ENCODE measurements around the gene HDAC9. TPM values are rescaled to one million over a fixed set of nuclear protein-coding genes. Genes with fewer than 3 reads are reported as not detected.

Gene HDAC9
- total RNA-seq (2021) (28.3 and 31.9 TPM in 2 replicates), Bru-seq, nascent RNA (percentile 60 among the genes with signal in this experiment), BruChase-seq, experiment 1, labeled RNA remaining after a 2-hour chase (percentile 50 among the genes with signal in this experiment), BruChase-seq, experiment 2, labeled RNA remaining after a 6-hour chase (percentile 43 among the genes with signal in this experiment)
- long read RNA-seq, full-length matches to known transcripts: 10 of 52 reads
- long read RNA-seq, partial matches to known transcripts: 8 of 52 reads
- long read RNA-seq, other reads (novel, unspliced or antisense): 34 of 52 reads

DNA sequence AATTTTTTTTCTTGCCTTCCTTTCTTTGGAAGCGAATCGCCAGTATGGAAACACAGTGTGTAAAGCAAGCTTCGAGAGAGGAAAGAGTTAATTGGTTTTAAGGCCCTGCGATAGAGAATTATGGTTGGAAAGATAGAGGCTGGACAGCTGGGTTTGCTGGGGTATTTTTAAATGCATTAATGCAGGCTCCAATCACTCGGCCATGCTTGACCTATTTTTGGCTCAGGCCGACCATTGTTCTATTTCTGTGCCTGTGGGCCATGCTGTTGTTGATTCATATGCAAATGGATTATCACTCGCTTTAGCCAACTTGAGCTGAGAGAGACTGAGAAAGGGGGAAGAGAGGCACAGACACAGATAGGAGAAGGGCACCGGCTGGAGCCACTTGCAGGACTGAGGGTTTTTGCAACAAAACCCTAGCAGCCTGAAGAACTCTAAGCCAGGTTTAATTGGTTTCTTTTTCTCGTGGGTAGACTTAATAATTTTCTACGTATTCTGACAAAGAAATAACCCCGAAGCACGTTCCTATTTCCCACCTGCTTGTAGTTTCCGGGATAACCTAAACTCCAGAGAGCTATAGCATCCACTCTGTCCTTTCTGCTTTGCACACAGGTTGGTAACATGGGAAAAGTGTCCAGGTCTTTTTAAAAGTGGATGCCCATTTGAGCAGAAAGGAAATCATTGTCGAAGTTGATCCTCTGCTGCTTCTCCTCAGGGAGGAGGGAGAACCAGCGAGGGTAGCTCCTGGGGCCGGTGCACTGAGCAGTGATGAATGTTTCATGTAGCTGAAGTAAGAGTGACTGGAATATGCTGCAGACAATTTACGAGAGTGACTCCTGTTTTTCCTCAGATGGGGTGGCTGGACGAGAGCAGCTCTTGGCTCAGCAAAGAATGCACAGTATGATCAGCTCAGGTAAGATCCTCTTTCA lies at the start of gene HDAC9:
HDAC9 (plus strand) TSS at position 338 of the 929 bp plus-strand sequence; CDS start at position 892, 554 bp downstream.
- Histone ChIP-seq H3K4me3 (ENCODE audit: low read depth, low read length, poor library complexity, severe bottlenecking) (peak within 1 kb of the TSS; percentile 48), H3K9me3 (ENCODE audit: low read depth, low read length, poor library complexity, severe bottlenecking) (no peaks in the 10 kb centered on the region), H3K27ac (ENCODE audit: low read depth, low read length, poor library complexity, severe bottlenecking) (peak within 1 kb of the TSS; percentile 63), H3K36me3 (ENCODE audit: insufficient read depth, low read length, poor library complexity, severe bottlenecking) (no peaks in the 10 kb centered on the region), H3K27me3 (replicated peaks; ENCODE audit: insufficient read depth, low read depth, low read length, poor library complexity) (no peaks in the 10 kb centered on the region), H3K4me1 (ENCODE audit: insufficient read depth, low read length, poor library complexity, severe bottlenecking) (peaks cover 24% of the 10 kb centered on the region)
- TF ChIP-seq, protein P1, sequence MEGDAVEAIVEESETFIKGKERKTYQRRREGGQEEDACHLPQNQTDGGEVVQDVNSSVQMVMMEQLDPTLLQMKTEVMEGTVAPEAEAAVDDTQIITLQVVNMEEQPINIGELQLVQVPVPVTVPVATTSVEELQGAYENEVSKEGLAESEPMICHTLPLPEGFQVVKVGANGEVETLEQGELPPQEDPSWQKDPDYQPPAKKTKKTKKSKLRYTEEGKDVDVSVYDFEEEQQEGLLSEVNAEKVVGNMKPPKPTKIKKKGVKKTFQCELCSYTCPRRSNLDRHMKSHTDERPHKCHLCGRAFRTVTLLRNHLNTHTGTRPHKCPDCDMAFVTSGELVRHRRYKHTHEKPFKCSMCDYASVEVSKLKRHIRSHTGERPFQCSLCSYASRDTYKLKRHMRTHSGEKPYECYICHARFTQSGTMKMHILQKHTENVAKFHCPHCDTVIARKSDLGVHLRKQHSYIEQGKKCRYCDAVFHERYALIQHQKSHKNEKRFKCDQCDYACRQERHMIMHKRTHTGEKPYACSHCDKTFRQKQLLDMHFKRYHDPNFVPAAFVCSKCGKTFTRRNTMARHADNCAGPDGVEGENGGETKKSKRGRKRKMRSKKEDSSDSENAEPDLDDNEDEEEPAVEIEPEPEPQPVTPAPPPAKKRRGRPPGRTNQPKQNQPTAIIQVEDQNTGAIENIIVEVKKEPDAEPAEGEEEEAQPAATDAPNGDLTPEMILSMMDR (conservative IDR thresholded peaks at IDR 0.05; ENCODE audit: low read depth, low read length): no peak
- no peak for TF ChIP-seq EZH2 (IDR thresholded peaks at IDR 0.05; ENCODE audit: borderline replicate concordance, low read depth, low read length, poor library complexity, severe bottlenecking)
- intact Hi-C loops (cut with micrococcal nuclease; ENCODE audit: unreplicated experiment): loop anchor here (2.0 to 5.0 kb wide), 2 partner anchors 67 to 138 kb away; no protein-coding TSS in a partner anchor
- POLR2A ChIA-PET (ENCODE audit: low non-redundant PET): no interaction called here
- CTCF ChIA-PET: interaction anchor here (1.0 kb wide), 1 partner anchor 75 kb away, joined by 3 read pairs; no protein-coding TSS in a partner anchor
- no TSS peak for BruUV-seq (replicated peaks)
- DNase-seq (ENCODE audit: low spot score): peak; percentile 75

DNA sequence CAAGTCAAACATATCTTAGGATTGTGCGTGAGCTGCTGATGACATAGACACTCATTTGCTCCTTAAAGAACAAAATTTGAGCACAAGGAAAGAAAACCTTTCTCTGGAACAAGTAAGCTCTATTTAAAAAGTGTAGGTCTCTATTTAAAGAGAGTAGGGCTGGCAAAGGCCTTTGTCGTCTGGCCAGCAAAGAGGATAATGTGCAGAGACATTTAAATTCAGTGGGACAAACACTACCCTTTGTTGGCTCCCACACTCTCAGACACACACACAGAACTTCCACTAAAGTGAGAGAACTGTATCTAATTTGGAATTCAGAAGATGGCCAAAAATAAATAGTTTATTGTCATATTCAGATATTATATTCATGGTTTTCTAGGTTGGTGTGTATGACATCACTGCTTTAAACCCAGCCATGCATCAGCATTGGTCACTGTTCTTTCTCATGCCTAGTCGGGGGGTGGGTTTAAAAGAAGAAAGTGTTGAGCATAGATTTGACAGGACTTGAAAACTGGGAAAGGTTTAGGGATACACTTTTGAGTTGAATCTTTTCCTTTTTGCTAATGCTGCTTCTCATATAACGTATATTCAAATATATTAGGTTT lies 49.5 kb upstream of the HDAC9 start:
- no TSS peak for BruUV-seq (replicated peaks)
- ChIA-PET CTCF (no interaction called here), POLR2A (ENCODE audit: low non-redundant PET) (no interaction called here)
- H3K36me3 ChIP-seq (ENCODE audit: insufficient read depth, low read length, poor library complexity, severe bottlenecking): no peaks in the 10 kb centered on the region
- H3K27me3 ChIP-seq (replicated peaks; ENCODE audit: insufficient read depth, low read depth, low read length, poor library complexity): no peaks in the 10 kb centered on the region
- TF ChIP-seq EZH2 (IDR thresholded peaks at IDR 0.05; ENCODE audit: borderline replicate concordance, low read depth, low read length, poor library complexity, severe bottlenecking): no peak
- TF ChIP-seq, protein P1 (conservative IDR thresholded peaks at IDR 0.05; ENCODE audit: low read depth, low read length): no peak
- H3K9me3 ChIP-seq (ENCODE audit: low read depth, low read length, poor library complexity, severe bottlenecking): no peaks in the 10 kb centered on the region
- H3K4me3 ChIP-seq (ENCODE audit: low read depth, low read length, poor library complexity, severe bottlenecking): no peak overlapping the region
- H3K4me1 ChIP-seq (ENCODE audit: insufficient read depth, low read length, poor library complexity, severe bottlenecking): no peaks in the 10 kb centered on the region
- DNase-seq (ENCODE audit: low spot score): no peak
- H3K27ac ChIP-seq (ENCODE audit: low read depth, low read length, poor library complexity, severe bottlenecking): no peak overlapping the region
- intact Hi-C loops (cut with micrococcal nuclease; ENCODE audit: unreplicated experiment): no loop called here

DNA sequence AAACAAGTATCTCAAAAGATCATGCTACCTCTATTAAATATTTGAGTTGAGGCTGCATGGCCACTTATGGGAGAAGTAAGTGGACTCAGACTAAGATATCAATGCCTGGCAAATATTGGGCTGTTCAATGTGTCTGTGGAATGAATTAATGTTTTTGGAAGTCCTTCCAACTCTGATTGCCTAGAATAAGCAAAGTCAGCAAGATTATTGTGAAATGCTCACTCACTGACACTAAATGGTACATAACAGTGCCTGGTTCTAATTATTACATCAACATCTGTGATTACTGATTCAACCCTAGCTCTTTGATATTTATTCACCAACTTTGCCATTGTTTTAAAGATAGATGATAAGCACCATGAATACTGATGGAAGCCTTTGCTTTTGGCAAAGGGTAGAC lies 45.5 kb upstream of the HDAC9 start:
- Histone ChIP-seq H3K4me3 (ENCODE audit: low read depth, low read length, poor library complexity, severe bottlenecking) (no peak overlapping the region), H3K36me3 (ENCODE audit: insufficient read depth, low read length, poor library complexity, severe bottlenecking) (no peaks in the 10 kb centered on the region), H3K27me3 (replicated peaks; ENCODE audit: insufficient read depth, low read depth, low read length, poor library complexity) (no peaks in the 10 kb centered on the region), H3K9me3 (ENCODE audit: low read depth, low read length, poor library complexity, severe bottlenecking) (no peaks in the 10 kb centered on the region), H3K4me1 (ENCODE audit: insufficient read depth, low read length, poor library complexity, severe bottlenecking) (peaks cover 3% of the 10 kb centered on the region), H3K27ac (ENCODE audit: low read depth, low read length, poor library complexity, severe bottlenecking) (no peak overlapping the region)
- ChIA-PET CTCF (no interaction called here), POLR2A (ENCODE audit: low non-redundant PET) (no interaction called here)
- TF ChIP-seq EZH2 (IDR thresholded peaks at IDR 0.05; ENCODE audit: borderline replicate concordance, low read depth, low read length, poor library complexity, severe bottlenecking): no peak
- TF ChIP-seq, protein P1 (conservative IDR thresholded peaks at IDR 0.05; ENCODE audit: low read depth, low read length): no peak
- intact Hi-C loops (cut with micrococcal nuclease; ENCODE audit: unreplicated experiment): no loop called here
- no peak for DNase-seq (ENCODE audit: low spot score)
- BruUV-seq (replicated peaks): no TSS peak
